Measurements from ENCODE around the gene KLHL30.

Gene KLHL30

DNA sequence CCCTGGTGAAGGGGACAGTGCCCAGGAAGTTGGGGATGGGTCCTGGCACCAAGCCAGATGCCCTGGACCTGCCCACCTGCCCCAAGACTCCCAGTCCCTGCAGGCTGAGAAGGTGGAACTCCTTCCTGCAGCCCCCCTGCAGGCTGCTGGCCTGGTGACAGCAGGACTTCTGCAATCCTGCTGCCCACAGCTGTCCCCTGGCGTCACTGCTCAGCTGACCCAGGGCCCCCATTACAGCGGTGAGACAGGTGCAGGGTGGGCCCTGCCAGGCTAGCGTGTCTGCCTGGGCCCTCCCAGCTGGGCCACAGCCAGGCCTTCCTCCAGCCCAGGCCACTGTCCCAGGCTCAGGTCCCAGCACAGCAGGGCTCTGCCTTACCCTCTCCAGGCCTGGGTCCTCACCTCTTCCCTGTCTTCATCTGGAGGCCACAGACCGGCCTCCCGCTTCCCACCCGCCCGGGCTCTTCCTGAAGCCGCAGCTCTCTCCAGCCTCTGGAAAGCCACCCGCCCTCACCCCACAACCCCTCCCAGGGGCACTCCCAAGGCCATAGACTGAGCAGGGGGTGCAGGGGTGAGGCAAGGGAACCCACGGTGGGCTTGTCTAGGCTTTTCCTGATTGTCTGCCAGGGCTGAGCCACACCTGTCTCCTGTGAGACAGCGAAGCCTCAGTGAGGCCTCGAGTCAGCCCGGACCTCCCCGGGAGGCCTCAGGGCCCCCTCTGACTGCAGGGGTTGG, 11.5 kb downstream of the KLHL30 start:
- no peak for DNase-seq (ENCODE audit: low read depth)

DNA sequence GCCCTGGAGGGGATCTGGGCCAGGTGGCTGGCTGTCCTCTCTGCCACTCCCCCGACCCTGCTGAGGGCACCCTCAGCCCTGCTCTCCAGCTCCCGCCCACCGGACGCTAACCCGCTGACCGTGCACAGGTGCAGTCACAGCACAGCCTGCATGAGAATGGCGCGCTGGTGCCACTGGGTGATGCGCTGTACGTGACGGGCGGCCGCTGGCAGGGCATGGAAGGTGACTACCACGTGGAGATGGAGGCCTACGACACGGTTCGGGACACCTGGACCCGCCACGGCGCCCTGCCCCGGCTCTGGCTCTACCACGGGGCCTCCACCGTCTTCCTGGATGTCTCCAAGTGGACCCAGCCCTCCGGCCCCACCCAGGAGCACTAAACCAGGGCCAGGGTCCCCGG, 12.2 kb downstream of the KLHL30 start:
- DNase-seq (ENCODE audit: low read depth): no peak

DNA sequence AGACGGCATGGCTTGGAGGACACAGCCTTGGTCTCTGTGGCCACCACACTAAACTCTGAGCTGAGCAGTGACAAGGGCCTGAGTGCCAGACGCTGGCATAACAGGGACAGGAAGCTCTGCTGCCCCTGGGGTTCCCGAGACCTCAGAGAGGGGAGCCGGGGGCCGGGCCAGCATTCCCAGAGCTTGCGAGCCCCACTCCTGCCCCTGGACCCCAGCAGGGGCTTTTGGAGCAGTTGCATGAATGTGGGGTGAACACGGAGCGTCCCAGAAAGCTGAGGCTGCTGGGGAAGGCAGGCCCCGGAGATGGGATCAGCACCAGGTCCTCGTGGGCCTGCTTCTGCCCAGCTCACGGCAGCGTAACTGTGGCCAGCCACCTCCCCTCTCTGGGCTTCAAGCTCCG, 12.7 kb downstream of the KLHL30 start:
- no peak for DNase-seq (ENCODE audit: low read depth)

DNA sequence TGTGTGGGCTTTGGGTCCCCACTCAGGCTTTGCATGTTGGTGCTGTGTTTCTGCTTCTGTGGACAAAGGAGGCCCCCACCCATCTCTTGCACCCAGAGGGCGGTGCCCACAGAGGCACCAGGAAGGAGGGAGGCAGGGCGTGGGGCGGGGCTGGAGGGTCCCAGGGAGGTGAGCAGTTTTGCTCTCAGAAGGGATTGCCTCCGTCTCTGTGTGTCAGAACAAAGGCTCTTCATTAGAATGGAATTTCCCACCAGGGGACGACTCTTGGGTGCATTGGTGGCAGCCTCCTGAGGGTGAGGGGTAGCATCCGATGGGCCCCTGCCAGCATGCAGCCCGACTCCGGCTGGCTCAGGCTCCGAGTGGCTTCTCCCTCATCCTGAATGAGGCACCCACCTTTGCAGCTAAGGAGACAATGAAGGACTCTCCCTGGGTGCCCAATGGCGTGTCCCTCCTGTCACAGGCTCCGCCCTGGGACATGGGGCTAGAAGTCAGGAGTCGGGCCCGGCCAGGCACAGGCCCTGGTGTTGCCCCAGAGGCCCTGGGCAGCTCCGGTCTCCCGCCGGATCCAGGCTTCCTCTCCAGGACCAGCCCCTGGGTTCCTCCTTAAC, 13.3 kb downstream of the KLHL30 start:
- DNase-seq (ENCODE audit: low read depth): no peak

DNA sequence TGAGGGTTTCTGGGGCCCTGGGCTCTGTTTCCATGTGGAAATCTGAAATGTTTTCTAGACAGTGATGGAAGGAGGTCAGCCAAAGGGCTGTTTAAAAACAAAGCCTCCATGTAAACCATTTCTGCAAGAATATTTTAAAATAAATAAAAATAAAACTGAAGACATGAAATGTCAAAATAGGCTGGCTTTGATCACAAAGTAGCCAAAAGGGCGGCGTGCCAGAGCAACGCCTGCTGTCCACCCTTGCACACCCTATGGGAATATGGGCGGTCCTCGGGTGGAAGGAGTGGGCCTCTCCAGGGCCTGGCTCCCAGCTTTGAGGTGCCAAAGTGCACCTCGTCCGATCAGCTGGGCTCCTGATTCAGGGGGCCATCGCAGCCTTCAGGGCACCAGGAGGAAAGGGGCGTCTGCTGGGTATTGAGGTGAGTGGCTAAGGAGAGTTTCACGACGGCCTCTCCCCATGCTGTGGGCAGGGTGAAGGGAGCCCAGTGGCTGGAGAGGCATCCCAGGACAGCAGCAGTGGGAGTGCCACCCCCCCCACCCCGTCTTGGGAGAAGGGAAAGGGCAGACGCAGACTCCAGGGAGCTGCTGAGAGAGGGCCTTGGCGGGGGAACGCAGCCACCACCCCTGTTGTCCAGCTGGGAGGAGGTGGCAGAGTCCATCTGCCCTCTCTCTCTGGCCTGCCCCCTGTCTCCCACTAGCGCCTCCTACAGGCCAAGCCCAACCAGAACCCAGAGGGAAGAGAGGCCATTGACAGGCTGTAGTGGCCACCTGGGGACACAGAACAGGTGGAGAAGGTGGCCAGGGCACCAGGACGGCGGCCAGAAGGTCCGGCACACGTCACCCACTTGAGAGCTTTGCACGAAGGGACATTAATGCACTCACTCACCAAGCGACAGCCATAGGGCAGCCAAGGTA, 14.6 kb downstream of the KLHL30 start:
- no peak for DNase-seq (ENCODE audit: low read depth)

DNA sequence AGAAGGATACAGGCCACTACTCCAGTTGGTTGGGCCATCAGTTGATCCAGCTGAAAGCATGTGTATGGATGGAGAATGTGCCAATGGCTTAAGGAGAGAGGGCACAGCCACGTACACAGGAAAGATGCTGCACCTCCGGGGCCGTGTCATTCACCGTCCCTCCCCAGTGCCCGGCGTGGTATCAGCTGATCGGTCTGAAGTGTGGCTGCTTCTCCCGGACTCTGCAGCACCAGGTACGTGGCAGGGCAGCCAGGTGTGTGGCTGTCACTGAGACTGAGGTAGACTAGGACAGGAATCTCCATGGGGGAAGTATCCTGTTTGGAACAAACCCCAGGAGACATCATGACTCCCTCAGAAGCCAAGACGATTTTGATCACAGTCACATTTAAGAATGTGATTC, 16.1 kb downstream of the KLHL30 start:
- no peak for DNase-seq (ENCODE audit: low read depth)

DNA sequence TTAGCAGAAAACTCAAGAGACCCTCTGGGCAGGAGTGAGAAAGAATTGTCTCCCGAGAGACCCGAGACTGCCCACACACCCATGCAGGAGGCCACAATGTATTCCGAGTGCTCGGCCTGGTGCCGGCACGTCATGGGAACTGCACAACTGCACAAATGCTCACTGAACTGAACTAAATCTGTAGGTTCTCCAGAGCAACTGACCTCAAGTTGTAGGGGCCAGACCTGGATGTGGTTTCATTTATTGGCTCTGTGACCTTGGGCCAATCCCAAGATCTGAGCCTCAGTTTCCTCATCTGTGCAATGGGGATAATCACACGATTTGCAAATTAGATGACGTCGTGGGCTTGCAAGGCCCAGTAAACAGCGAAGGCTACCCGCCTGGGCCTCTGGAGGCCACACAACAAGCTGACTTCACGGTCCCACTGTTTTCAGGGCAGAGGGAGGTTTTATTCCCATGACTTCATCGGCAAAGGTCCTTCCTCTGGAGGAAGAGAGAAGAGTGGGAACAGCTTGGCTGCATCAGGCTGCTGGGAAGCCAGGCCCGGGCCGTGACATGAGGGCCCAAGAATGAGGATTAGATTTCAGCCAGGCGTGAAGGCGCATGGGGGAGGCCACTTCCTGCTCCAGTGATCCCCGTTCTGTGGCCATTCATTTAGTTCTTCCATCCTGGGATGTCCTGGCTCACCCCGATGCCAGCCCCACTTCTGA, 16.7 kb downstream of the KLHL30 start:
- no peak for DNase-seq (ENCODE audit: low read depth)

DNA sequence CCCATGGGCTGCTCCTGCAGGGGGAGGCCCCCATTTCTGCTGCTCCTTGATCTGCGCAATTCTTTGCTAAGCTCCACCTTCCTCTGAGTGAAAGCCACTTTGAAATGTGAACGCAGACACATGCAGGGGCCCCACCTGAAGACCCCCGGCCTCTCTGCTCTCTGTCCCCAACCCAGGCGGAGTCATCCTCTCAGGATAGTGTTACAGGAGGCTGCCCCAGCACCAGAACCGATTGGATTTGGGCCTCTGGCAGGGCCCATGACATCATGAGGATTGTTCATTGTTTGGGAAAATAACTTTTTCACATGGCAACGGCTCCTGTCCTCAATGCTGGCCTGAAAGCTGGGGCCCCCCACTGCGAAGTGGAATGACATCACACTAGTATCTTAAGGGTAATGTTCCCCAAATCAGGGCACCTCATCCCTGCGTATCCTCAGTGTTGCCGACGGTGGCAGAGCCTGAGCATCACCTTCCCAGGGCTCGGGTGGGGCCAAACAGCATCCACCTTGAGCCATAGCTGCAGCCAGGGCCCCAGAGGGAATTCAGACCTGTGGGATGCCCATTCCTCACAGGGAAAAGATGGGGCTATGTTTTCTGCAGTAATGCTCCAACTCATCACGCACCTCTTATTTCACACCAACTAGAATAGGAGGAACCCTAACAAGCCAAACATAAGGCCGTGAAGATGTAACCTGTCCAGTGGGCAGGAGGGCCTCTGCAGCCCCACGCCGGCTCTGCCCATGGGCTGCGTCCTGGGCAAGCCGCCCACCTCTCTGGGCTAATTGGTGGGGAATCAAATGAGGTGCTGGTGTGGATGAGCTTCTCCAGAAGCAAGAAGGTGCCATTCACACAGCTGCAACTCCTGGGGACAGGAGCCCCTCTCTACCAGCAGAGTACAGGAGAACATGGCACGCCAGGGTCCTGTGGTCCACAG, 17.6 kb downstream of the KLHL30 start:
- no peak for DNase-seq (ENCODE audit: low read depth)

DNA sequence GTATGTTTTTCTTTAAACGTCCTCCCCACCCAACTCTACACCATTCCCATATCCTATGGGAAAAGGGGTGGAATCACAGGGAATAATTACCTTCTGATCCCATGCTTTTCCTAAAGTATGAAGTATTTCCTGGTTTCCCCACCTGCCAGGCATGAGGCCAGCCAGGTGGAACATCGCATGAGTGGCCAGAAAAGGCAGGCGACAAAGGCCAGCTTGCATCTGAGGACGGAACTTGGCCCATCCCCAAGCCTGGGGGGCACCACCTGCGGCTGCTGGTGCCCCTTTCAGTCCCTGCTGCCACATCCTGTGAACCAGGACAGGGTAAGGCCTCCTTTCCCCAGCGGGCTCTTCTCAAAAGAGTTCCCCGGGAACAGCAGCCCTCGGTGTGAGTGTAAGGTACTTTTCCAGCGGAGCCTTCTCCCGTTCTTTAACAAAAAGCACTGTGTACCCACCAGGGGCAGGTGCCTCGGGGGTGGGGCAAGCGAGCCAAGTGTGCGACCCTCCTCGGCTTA, 19.1 kb downstream of the KLHL30 start:
- no peak for DNase-seq (ENCODE audit: low read depth)

DNA sequence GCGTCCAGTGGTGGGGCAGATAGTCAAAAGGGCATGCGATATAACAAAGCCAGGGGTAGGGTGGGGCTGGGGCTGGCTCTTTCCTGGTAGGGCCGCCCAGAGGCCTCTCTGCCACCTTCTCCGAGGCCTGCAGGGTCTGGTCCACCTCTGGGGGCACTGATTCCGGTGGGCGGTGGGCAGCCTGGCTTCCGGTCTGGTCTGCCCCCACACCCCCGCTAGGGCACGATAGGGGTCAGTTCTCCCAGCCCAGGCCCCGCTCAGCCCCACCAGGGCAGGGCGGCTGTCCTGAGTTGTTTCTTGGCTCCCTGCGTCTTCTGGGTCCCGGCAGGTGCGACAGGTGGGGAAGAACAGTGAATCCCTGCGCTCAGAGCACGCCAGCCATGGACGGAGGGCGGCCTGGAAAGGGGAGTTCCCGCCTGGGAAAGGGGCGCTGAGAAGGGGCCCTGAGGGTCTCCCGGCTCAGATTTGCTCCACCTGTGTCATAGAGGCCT, 19.6 kb downstream of the KLHL30 start:
- no peak for DNase-seq (ENCODE audit: low read depth)

DNA sequence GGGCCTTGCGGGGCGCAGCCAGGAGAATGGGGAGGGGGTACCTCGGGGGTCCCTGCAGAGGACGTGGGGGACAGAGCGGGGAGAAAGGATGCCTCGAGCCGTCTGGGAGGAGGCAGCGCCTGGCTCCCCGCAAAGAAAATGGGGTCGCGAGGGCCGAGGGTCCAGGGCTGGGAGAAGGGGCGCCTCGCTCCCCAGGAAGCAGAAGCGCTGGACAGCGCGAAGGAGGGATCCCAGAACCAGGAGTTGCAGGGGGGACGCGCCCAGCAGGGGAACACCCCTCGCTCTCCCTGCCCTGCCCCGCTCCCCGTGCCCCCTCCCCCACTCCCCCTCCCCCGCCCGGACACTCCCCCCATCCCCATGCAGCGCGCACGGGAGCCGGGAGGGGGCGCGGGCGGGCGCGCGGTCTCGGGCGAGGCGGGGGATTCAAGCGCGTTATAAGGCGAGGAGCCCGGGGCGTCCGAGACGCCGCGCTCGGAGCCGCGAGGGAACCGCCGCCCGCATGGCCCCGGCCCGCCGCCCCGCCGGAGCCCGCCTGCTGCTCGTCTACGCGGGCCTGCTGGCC, 20.1 kb downstream of the KLHL30 start, which contains the start of gene ERFE:
ERFE (plus strand) TSS at position 462 of the 562 bp plus-strand sequence; CDS start at position 500, 38 bp downstream.
- peak; percentile 29 for DNase-seq (ENCODE audit: low read depth)

DNA sequence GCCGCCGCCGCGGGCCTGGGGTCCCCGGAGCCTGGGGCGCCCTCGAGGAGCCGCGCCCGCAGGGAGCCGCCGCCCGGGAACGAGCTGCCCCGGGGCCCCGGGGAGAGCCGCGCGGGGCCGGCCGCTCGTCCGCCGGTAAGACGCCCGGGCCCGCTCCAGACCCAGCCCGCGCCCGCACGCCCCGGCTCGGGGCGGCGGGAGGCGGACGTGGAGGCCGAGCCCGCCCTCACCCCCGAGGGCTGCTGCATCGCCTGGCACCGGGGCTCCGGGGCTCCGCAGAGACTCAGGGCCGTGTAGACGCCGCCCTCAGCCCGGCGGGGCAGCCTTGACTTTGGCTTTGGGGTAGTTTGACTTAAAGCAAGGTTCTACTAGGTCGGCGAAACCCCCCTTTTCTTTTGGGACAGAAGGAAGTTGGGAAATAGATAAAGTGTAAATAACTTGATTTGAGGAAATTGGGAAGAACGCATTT, 20.6 kb downstream of the KLHL30 start:
- no peak for DNase-seq (ENCODE audit: low read depth)

DNA sequence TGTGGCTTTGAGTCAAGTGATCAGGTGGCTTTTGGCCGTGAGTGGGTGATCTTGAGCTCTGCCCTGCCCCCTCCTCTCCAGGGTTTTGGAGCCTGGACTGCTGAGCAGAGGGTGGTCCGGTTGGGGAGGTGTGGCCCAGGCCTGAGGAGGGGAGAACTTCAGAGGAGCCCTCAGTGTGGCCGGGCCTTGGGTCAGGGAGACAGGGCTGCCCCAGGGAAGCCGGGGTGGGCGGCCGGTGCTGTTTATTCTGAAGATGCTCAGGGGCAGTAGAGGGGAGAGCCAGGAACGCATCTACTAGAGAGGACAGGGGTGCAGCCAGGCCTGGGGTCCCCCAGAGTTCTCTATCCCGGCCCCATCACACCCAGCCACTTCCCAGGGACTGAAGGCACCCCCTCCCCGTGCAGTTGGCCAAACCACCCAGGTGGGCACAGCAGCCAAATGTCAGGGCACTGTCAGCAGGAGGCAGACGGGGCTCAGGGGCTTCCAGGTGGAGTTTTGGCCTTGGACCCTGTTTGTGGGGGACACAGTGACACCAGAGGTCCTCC, 21.3 kb downstream of the KLHL30 start:
- DNase-seq (ENCODE audit: low read depth): no peak

DNA sequence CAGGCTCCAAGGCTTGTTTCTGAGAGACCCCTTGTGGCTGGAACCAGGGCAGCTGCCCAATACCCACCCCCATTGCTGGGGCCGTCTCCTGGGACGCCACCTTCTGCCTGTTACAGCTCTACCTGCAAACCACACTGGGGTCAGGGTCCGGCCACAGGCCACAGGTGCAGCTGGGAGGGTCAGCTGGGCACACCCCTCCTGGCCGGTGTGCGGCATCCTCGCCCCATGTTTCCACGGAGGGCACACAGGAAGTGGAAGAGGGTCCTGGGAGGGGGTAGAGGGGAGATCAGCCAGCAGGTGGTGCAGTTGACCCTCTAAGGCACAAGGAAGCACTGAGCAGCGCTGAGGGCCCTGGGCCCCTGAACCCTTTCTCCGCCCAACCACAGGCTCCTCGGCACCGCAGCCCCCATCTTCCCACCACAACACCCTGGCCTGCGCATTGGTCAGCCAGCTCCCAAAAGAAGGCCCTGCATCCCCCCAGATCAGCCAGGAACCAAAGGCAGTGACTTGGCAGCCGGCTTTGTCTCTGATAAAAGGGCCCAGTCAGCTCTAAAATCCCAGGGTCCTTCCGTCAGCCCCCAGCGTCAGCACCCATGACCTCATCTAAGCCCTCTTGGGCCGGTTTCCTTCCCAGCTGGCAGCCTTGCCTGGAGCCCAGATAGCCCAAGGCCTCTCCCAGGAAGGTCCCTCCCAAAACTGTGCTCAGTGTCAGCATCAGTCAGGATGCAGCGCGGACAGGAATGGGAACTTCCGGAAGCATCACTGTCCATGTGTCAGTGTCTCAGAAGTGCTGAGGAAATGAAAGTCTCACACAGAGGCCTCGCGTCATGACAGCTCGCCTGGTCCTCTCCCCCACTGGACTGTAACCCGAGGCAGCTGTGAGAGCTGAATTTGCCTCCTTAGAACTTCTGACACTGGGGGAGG, 22.0 kb downstream of the KLHL30 start:
- no peak for DNase-seq (ENCODE audit: low read depth)

DNA sequence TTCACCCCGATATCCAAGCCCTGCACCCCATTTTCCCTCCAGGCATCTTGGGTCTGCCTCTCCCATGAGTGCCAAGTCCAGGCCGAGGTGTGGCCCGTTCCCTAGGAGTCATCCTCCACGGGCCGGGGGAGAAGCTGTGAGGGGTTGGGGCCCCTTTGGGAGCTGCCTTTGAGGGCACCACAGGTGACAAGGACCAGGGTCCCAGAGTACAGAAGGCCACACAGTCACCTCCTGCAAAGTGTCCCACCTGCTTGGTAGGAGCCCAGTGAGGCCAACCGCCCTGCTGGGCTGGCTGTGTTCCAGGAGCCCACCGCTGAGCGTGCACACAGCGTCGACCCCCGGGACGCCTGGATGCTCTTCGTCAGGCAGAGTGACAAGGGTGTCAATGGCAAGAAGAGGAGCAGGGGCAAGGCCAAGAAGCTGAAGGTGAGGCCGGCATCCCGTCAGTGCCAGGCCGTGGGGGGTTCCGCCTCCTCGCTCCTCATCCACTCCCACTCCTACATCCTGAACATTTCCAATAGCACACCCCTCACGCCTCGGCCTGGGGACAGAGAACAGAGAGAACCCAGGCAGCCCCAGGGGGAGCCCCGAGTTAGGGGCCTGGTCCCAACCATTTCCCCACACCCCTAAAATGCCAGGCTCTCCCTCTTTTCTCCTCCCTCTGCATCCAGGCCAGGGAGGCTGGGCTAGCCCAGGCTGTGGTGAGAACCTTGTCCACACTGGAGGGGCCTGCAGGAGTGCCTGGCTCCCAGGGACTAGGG, 23.0 kb downstream of the KLHL30 start:
- DNase-seq (ENCODE audit: low read depth): no peak

DNA sequence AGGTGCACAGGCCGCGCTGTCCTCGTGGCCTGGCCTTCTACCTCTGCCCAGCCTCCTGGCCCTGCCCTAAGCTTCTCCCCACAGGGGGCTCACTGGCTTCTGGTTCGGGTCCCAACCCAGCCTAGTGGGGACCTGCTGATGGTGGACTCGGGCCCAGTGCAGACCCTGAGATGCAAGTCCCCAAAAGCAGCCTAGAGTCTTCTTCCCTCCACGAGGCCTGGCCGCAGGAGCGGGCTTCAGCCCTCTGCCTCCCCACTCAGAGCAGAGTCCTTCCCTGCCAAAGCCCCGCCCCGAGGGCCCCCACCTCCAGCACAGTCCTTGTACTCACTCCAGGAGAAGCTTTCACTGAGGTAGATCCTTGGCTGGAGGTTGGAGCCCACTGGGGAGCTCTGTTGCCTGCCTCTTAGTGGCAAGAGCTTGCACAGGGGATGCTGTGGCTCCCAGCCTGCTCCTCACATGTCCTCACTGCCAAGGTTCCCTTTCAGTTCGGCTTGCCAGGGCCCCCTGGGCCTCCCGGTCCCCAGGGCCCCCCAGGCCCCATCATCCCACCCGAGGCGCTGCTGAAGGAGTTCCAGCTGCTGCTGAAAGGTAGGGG, 23.9 kb downstream of the KLHL30 start:
- DNase-seq (ENCODE audit: low read depth): no peak

DNA sequence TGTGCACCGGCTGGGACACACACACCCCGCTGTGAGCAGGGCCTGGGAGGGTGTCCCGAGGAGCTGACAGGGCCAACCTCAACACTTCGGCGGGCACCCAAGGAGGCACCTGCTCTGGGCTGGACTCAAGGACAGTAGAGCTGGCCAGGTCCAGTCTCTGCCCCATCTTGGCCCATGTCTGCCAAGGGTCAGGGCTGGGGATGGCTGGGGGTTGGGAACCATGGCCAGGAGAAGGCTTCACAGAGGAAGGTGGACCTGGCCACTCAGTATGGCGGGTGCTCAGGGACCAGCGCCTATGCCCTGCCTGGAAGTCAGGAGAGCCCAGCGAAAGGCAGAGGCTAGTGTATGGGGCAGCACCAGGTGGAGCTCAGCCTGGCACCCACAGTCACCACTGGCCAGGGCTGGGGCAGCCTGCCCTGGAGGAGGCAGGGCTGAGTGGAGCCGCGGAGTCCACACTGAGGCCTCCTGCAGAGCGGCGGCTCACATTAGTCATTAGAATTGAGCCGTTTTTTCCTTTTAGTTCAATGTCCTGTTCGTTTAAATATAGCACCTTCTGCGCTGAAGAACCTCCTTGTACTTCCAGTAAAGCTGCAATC, 24.5 kb downstream of the KLHL30 start:
- DNase-seq (ENCODE audit: low read depth): no peak
